Activated CD8-positive, alpha-beta T cell treated with anti-CD3 and anti-CD28 coated beads, Interleukin-2, amount 10 ng/mL, durations not matched to agents 7 days and 5 days (primary cell): ENCODE data around the gene PIN4. TPM values are rescaled to one million over a fixed set of nuclear protein-coding genes. Genes with fewer than 3 reads are reported as not detected.
A peak's percentile ranks its signal among the peaks of the same experiment; 100 is the strongest.

Experiments used
- ATAC-seq: fragments of 150-1000 bp; cut with Tn5 transposase; one replicate; pipeline ENCODE4 v1.10.0; 2021; ENCODE audit warnings: moderate library complexity
- CTCF ChIA-PET: fragments of 350-600 bp; sonication (Branson Sonifier 250); formaldehyde crosslinking; loops from one replicate; lab custom pipeline; 2021; ENCODE audit warnings: antibody characterized with exemption; lab: Charles Lee
- POLR2A ChIA-PET: fragments of 350-600 bp; sonication (Branson Sonifier 250); formaldehyde crosslinking; loops from one replicate; lab custom pipeline; 2021; ENCODE audit warnings: antibody characterized with exemption; lab: Charles Lee
- DNase-seq: peaks from one replicate; pipeline ENCODE4 v3.0.0-alpha.2; 2020
- H3K27ac Mint-ChIP-seq: one replicate; pipeline ENCODE4 v1.8.0; 2021; ENCODE audit warnings: mild to moderate bottlenecking, mixed read lengths
- H3K27me3 Mint-ChIP-seq: one replicate; pipeline ENCODE4 v1.8.0; 2021; ENCODE audit warnings: low read depth, mixed read lengths
- H3K36me3 Mint-ChIP-seq: one replicate; pipeline ENCODE4 v1.8.0; 2021; ENCODE audit warnings: low read depth, mixed read lengths
- H3K4me1 Mint-ChIP-seq: one replicate; pipeline ENCODE4 v1.8.0; 2021; ENCODE audit warnings: low read depth, mixed read lengths
- H3K4me3 Mint-ChIP-seq: one replicate; pipeline ENCODE4 v1.8.0; 2021; ENCODE audit warnings: mild to moderate bottlenecking, mixed read lengths
- H3K9me3 Mint-ChIP-seq: one replicate; pipeline ENCODE4 v1.8.0; 2022; ENCODE audit warnings: mixed read lengths; ENCODE audit not compliant: insufficient read depth
- total RNA-seq, 2 experiments: library from RNA; stranded (reverse); gene quantifications; one replicate each; pipeline ENCODE4 v1.2.3, GENCODE V29; 2021

Gene PIN4
- total RNA-seq, result 1 to 10 TPM; 6.9 to 7.0 TPM

GRCh38 chrX:72181178-72182125 lies at the start of gene PIN4:
Gene PIN4, plus strand, starts transcription at chrX:72181757. Its CDS starts 29 bp downstream, at chrX:72181786.
- peak; percentile 90 for DNase-seq
- ChIA-PET POLR2A (interaction anchor here (1.1 to 1.7 kb wide), 6 partner anchors 11 to 96 kb away, joined by 3 to 7 read pairs (median 4); partner anchors contain the start of genes ERCC6L and RPS4X), CTCF (interaction anchor here (0.8 to 1.7 kb wide), 6 partner anchors 11 to 359 kb away, joined by 3 to 7 read pairs (median 3); partner anchors contain the start of gene RPS4X)
- peaks cover 12% of the 10 kb centered on the region for H3K4me1 Mint-ChIP-seq
- H3K4me3 Mint-ChIP-seq, result no peak within 1 kb of the TSS
- H3K36me3 Mint-ChIP-seq, result peaks cover 5% of the 10 kb centered on the region
- no peak within 1 kb of the TSS for H3K27ac Mint-ChIP-seq
- H3K27me3 Mint-ChIP-seq, result no peaks in the 10 kb centered on the region
- peak; percentile 97 for ATAC-seq
- H3K9me3 Mint-ChIP-seq, result no peaks in the 10 kb centered on the region

GRCh38 chrX:72132456-72132855 lies 49.1 kb upstream of the PIN4 start:
- Mint-ChIP-seq H3K9me3 (no peaks in the 10 kb centered on the region), H3K27ac (no peak overlapping the region), H3K36me3 (no peaks in the 10 kb centered on the region), H3K4me3 (no peak overlapping the region), H3K4me1 (peaks cover 4% of the 10 kb centered on the region), H3K27me3 (peaks cover 50% of the 10 kb centered on the region)
- POLR2A ChIA-PET, result no interaction called here
- CTCF ChIA-PET, result interaction anchor here (9.4 kb wide), 1 partner anchor 112 kb away, joined by 118 read pairs; no protein-coding TSS in a partner anchor
- no peak for DNase-seq
- no peak for ATAC-seq

GRCh38 chrX:72133851-72134546 lies 47.6 kb upstream of the PIN4 start:
- Mint-ChIP-seq H3K4me3 (no peak overlapping the region), H3K36me3 (no peaks in the 10 kb centered on the region), H3K4me1 (peaks cover 2% of the 10 kb centered on the region), H3K27ac (no peak overlapping the region), H3K9me3 (no peaks in the 10 kb centered on the region), H3K27me3 (peaks cover 40% of the 10 kb centered on the region)
- DNase-seq (no peak), ATAC-seq (no peak)
- CTCF ChIA-PET, result no interaction called here
- POLR2A ChIA-PET, result no interaction called here

- Mint-ChIP-seq H3K27me3 (peaks cover 17% of the 10 kb centered on the region), H3K4me1 (peaks cover 11% of the 10 kb centered on the region), H3K4me3 (no peak overlapping the region), H3K36me3 (no peaks in the 10 kb centered on the region), H3K27ac (no peak overlapping the region), H3K9me3 (no peaks in the 10 kb centered on the region)
- POLR2A ChIA-PET, result no interaction called here
- CTCF ChIA-PET, result no interaction called here
- no peak for DNase-seq
- no peak for ATAC-seq
Observed at GRCh38 chrX:72137846-72138495, 43.6 kb upstream of the PIN4 start.

- CTCF ChIA-PET, result no interaction called here
- Mint-ChIP-seq H3K4me1 (peaks cover 24% of the 10 kb centered on the region), H3K36me3 (no peaks in the 10 kb centered on the region)
Observed at GRCh38 chrX:72139538-72139937, 42.0 kb upstream of the PIN4 start.

GRCh38 chrX:72141372-72142004 lies 40.1 kb upstream of the PIN4 start:
- no peak for ATAC-seq
- peaks cover 14% of the 10 kb centered on the region for H3K27me3 Mint-ChIP-seq

More at GRCh38 chrX:72139538-72139937, 42.0 kb upstream of the PIN4 start:
- Mint-ChIP-seq H3K4me3 (no peak overlapping the region), H3K27ac (no peak overlapping the region), H3K27me3 (peaks cover 12% of the 10 kb centered on the region), H3K9me3 (no peaks in the 10 kb centered on the region)
- POLR2A ChIA-PET, result no interaction called here
- DNase-seq (no peak), ATAC-seq (no peak)

GRCh38 chrX:72142094-72142793 lies 39.3 kb upstream of the PIN4 start:
- ChIA-PET CTCF (no interaction called here), POLR2A (no interaction called here)
- H3K27me3 Mint-ChIP-seq, result peaks cover 11% of the 10 kb centered on the region
- ATAC-seq (no peak), DNase-seq (no peak)
- no peaks in the 10 kb centered on the region for H3K36me3 Mint-ChIP-seq
- no peak overlapping the region for H3K4me3 Mint-ChIP-seq
- H3K9me3 Mint-ChIP-seq, result no peaks in the 10 kb centered on the region
- H3K27ac Mint-ChIP-seq, result no peak overlapping the region
- peaks cover 24% of the 10 kb centered on the region for H3K4me1 Mint-ChIP-seq

More at GRCh38 chrX:72141372-72142004, 40.1 kb upstream of the PIN4 start:
- Mint-ChIP-seq H3K36me3 (no peaks in the 10 kb centered on the region), H3K27ac (no peak overlapping the region), H3K4me1 (peaks cover 24% of the 10 kb centered on the region), H3K9me3 (no peaks in the 10 kb centered on the region), H3K4me3 (no peak overlapping the region)
- POLR2A ChIA-PET, result no interaction called here
- CTCF ChIA-PET, result no interaction called here
- no peak for DNase-seq

GRCh38 chrX:72142794-72143608 lies 38.6 kb upstream of the PIN4 start:
- no peak for DNase-seq
- ChIA-PET CTCF (interaction anchor here (1.0 kb wide), 2 partner anchors 124 to 125 kb away, joined by 3 read pairs; no protein-coding TSS in a partner anchor), POLR2A (no interaction called here)
- Mint-ChIP-seq H3K4me3 (no peak overlapping the region), H3K9me3 (no peaks in the 10 kb centered on the region), H3K4me1 (peaks cover 24% of the 10 kb centered on the region), H3K36me3 (no peaks in the 10 kb centered on the region), H3K27me3 (peaks cover 11% of the 10 kb centered on the region), H3K27ac (no peak overlapping the region)
- no peak for ATAC-seq

- peaks cover 11% of the 10 kb centered on the region for H3K27me3 Mint-ChIP-seq
- H3K36me3 Mint-ChIP-seq, result no peaks in the 10 kb centered on the region
- no peaks in the 10 kb centered on the region for H3K9me3 Mint-ChIP-seq
- peaks cover 24% of the 10 kb centered on the region for H3K4me1 Mint-ChIP-seq
- H3K27ac Mint-ChIP-seq, result no peak overlapping the region
- no peak for DNase-seq
- H3K4me3 Mint-ChIP-seq, result no peak overlapping the region
- ATAC-seq, result no peak
- ChIA-PET POLR2A (no interaction called here), CTCF (interaction anchor here (1.0 kb wide), 2 partner anchors 124 to 126 kb away, joined by 3 read pairs; no protein-coding TSS in a partner anchor)
Observed at GRCh38 chrX:72143609-72143907, 38.0 kb upstream of the PIN4 start.

- POLR2A ChIA-PET, result no interaction called here
- H3K27ac Mint-ChIP-seq, result no peak overlapping the region
Observed at GRCh38 chrX:72145181-72145580, 36.4 kb upstream of the PIN4 start.

More at GRCh38 chrX:72145181-72145580, 36.4 kb upstream of the PIN4 start:
- ATAC-seq (no peak), DNase-seq (no peak)
- H3K36me3 Mint-ChIP-seq, result no peaks in the 10 kb centered on the region
- no peaks in the 10 kb centered on the region for H3K9me3 Mint-ChIP-seq
- H3K4me3 Mint-ChIP-seq, result no peak overlapping the region
- H3K27me3 Mint-ChIP-seq, result peaks cover 11% of the 10 kb centered on the region
- CTCF ChIA-PET, result interaction anchor here (1.2 kb wide), 1 partner anchor 19 kb away, joined by 4 read pairs; no protein-coding TSS in a partner anchor
- peaks cover 24% of the 10 kb centered on the region for H3K4me1 Mint-ChIP-seq
